NCI-H1436 treated with DMSO at 0.1 percent for 48 hours (cell line): ENCODE data around the gene STRN4.

ENCODE experiments used
- DNase-seq: peaks from one replicate; lab custom pipeline; 2025; lab: John Stamatoyannopoulos, UW

Gene STRN4

DNA sequence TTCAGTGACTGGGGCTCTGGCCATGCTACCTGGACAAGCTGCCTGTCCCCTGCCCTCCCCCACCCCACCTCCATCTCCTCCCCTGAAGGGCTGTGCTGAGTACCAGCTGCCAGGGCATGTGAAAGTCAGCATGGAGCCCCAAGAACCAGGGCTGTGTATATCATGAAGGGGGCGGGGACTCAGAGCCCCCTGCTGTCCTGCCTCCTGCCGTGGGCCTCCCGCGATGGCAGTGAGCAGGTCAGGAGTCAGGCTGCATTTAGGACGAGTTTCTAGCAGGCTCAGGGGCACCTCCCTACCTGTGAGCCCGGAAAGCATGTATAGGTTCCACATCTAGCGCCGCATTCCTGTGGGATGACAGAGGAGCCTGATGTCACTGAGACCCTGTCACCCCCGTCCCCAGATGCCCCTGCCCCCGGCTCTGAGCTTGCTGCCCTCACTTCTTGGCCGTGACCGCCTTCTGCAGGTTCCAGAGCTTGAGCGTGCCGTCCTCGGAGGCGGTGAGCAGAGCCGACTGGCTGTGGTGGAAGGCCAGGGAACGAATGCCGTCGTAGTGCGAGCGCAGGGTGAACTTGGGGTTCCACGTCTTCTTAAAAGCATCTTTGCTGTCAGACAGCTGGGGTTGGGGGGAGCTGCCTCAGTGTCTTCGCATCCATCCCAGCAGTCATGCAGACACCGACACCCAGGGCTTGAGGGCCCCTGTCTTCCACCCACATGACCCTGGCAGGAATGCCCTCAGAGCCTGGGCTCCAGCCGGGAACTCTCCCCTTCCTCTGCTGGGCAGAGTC lies 21.0 kb downstream of the STRN4 start:
- DNase-seq, result no peak

DNA sequence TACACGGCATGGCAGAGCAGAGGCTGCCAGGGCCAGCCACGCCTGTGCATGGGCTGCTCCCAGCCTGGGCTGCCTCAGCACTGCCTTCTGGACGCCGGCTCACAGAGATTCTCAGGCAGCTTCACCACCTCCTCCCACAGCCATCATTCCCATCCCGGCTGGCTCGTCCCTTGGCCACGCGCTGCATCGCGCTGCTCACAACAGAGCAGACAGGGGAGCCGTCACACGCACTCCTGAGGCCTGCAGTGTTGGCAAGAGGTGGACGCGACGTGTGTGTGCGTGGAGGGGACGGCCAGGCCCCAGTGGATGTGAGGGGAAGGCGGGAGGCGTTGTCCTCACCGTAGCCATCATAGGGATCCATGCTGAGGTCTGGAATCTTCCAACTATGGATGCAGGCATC lies 21.8 kb downstream of the STRN4 start:
- no peak for DNase-seq

DNA sequence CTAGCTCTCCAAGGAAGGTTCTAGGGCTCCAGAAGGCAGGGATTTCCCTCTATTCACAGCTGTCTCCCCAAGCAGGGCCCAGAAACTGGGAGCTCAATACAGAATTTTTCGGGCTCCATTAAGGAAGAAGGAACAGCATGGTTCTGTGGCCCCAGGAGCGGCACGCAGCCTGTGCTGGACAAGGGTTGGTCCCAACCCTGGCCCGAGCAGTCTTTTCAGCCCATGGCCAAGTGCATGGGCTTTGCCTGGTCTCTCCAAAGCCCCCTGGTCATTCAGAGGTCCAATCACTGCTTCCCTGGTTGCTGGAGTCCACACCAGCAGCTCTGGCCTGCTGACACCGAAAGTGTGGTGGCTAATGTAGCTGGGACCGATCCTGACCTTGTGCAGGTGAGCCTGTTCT lies 22.8 kb downstream of the STRN4 start:
- no peak for DNase-seq

DNA sequence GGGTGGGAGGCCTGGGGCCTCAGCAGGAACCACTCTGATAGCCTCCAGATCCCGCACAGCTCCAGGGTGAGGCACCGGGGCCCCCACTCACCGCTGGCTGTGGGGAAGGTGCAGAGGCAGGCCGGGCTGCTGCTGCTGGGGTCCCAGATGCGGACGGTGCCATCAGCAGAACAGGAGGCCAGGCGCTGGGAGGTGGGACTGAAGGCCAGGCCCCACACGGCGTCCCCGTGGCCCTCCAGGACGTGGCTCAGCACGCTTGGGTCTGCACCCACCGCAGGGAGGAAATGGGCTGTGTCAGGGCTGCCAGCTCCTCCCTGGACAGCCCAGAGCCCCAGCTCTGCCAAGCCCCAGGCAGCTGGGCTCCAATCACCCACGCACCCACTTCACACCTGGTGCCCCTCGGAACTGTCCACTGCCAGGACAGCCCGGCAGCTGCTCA lies 23.2 kb downstream of the STRN4 start:
- no peak for DNase-seq

DNA sequence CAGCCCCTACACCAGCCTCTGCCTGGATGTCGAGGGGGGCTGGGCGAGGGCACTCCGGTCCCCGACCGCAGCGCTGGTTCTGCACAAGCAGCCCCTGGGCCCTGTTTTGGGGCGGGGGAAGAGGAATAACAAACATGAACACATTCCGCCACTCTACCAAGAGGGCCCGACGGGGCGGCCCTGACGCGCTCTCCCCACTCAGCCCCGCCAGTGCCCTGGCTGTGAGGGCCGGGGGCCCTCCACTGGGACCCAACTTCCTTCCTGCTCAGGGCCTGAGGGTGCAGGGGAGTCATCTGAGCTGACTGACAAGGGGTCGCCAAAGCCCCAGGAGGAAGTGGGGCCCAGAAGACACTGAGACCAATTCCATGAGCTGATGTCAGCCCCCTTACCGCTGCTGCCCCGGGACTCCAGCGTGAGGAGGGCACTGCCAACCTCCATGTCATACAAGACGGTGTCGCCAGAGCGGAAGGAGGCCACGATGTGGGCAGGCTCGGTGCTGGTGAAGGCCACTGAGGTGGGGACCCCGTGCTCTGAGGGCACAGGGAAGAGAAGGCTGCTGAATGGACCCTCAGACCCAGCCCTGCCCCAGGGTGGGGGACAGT lies 23.7 kb downstream of the STRN4 start:
- DNase-seq, result no peak

DNA sequence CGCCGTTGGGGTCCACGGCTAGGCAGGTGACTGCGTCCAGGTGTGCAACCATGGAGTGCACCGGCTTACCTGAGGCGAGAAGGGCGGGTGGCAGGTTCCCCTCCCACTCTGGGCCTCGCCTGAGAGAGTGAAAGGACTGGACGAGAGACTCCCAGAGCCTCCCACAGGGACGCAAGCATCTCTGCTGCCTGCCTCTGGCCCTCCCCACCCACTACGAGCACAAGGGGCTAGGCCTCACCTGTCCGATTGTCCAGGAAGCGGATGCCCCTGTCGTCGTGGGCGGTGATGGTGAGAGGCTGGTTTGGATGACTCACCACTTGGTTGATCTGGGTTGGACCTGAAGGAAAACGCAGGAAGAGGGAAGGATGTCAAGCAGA lies 24.3 kb downstream of the STRN4 start:
- DNase-seq, result no peak

DNA sequence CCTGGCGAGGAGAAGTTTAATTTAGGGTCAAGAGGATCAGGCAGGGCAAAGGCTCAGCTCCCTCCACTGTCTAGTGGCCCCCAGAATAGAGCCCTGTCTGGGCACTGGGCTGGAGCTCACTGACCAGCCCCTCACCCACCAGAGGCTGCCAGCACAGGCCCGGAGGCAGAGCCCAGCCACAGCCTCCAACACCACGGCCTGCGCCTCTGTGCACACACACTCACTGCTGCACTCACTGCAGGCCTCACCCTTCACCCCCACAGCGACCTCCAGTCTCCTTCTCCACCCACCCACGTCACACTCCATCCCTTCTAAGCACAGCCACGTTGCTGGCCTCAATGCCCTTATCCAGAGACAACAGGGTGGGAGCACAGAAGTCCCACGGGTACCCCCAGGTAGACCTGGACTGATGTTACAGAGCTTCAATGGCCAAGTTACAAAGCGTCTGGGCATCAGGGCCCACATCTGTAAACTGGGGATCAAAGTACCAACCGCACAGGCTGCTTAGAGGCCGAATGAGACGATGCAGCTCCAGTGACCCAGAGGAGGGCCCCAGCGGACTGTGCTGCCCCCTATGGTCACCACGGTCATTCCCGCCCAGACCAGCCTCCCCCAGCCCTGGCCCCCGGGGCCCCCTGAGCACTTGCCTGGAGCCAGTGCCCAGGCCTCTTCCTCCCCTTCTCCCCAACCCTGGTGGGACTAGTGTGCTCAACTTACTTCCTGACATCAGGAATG lies 24.8 kb downstream of the STRN4 start:
- DNase-seq, result no peak

DNA sequence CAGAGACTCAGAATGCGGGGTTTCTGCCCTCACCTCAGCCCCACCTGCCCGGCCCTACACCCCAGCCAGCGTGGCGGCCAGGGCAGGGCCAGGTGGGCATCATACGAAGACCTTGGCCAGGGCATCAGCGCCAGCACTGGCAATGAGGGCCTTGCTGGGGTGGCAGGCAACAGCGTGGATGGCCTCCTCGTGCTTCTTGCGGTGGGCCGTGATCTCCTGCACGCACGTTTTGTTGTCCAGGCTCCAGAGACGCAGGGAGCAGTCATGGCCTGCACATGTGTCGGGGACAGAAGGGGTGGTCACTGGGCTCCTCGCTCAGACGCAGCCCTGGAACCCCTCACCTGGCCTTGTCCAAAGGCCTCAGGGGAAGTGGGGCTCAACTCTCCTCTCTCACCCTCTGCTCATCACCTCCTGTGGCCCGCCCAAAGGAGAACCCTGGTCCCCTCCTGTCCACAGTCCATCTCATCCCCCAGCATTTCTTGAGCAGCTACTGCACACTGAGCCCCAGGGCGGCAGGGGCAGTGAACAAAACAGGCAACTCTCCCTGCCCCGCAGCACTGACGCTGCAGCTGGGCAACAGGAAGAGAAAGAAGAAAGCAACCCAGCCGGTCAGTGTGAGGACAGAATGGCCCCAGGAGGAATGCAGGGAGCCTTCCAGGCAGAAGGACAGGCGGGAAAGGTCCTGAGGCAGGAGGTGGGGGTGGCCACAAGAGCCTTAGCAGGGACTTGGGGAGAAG lies 25.6 kb downstream of the STRN4 start:
- no peak for DNase-seq

DNA sequence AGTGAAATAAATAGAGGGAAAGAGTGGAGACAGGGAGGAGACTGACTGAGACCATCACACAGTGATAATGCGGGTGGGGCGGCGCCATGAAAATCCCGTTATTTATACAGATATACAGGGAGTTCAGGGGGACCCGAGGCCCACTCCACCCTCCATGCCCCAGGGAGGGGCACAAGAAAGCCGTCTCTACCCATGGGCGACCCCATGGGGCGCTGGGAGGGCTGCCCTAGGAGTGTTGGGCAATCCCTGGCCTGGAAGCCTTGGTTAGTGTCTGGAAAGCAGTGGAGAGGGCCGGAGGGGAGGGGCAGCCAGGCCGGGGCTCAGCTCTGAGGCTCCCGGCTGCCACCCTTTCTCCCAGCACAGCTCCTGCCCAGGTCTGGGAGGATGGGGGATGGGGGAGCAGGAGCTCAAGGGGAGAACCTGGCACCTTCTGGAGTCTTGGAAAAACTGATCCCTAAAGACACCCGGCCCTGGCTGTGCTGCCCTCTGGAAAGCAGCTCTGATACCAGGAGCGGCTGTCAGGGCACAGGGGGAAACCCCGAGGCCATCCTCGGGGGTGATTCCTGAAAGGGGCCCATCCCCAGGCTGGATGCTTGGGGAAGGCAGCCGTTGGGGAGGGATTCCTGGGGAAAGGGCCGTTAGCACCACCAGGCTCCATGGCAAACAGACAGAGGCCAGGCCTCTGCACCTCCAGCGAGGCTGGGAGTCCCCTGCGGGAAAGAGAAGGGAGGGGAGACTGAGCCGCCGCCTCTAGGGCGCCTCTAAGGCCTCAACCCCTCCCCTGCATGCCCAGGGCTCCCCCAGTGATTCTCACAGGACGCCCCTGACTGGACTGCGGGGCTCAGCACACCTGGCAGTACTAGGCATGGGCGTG lies 26.4 kb downstream of the STRN4 start:
- DNase-seq, result no peak

DNA sequence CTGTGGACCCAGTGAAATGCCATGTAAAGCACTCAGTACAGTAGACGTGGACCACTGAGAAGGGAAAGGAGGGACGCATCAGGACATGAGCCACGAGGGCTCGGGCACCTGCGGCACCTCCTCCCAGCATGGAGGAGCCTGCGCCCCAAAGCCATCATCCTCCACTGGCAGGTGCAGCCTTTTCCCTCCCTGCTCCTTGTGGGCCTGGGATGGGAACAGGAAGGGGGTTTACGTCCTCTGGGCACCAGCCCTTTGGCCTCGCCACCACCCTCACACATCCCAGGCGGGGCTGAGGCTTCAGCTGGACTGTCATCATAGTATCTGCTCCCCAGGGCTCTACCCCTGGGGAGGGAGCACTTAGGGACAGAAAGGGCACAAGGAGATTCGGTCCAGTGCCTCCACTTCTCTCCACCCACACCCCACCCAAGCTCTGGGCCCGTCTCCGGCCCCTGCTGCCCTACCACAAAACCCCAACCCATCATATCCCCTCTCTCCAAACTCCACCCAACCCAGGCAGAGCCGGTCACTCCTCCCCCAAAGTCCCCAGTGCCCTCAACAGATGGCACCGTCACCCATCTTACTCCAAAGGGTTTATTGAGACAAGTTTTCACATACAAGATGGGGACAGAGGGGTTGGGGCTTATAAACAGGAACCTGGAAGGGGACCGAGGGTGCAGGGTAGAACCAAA lies 27.2 kb downstream of the STRN4 start:
- no peak for DNase-seq

DNA sequence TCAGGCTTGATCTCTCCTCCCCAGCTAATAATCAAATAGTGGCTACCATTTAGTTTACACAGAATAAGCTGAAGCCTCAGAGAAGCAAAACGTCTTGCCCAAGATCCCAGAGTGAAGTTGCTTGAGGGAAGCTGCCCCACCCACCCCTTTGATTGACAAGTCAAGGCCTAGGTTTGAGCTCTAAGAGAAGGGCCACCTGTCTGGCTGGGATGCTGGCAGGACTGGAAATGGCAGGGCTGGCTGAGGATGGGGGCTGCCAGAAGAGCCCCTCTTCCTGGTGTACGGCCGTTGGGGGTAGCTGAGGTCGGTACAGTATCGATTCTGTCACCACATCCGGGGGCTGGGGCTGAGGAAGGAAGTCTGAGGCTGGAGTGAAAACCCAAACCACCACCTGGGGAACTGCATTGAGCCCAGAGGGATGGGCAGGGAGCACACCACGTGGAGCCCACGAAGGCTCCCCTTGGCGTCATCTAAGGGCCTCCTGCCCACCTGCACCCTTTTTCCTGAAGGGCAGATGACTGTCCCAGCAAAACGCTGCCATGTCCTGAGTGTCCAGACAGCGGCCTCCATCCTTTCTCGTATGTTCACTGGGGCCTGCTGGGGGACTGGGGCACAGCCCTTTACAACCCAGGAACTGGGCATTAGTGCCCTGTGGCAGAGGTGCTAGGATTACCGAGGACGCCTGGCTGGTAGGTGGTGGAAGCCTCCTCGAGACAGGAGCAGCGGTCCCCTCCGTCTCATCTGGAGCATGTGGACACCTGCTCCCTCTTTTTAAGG lies 27.9 kb downstream of the STRN4 start:
- DNase-seq, result no peak

DNA sequence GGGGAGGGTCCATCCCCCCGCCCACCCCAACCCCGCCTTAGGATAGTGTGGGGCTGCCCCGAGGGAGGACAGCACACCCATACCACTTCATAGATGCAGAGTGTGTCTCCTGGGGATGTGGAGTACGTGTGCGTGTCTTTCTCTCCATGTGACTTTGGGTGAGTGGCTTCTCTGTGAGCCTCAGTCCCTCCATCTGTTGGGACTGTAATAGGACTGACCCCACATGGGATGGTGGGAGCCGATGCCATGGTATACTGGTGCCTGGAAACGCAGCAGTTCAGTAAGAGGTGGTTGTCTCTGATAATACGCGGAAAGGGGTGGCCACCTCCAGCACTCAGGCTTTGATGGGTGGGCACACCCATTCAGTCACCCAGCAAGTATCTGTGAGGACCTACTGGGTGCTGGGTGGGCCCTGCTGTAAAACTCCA lies 28.5 kb downstream of the STRN4 start:
- DNase-seq, result no peak

DNA sequence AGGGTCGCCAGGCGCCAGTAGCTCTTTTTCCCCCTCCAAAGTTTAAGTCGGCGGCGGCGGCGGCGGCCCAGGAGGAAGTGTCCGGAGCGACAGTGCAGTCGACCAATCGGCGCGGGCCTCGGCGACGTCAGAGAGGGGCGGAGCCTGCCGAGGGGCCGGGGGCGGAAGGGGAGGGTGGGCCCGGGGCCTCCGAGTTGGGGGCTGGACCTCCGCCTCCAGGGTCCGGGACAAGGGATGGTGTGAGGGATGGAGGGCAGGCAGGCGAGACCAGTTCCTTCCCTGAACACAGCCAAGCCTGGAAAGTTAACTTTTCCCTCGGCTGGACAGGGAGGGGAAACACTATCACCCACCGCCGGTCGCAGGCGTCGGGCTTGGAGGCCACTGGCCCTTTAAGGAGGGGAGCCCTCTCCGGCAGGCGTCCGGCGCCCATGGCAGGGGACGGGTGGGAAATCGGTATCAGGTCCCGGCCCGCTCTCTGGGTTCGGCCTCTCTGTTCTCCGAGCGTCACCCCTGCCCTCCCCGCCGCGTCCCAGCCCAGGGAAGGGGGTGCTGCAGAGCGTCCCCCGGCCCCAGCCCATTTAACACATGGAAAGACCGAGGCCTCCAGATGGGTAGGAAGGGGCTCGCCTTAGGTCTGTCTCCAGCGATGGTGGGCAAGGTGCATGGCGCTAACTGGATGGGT lies 29.1 kb downstream of the STRN4 start, which contains the start of gene PRKD2:
PRKD2 (minus strand) TSS at position 81 of the 682 bp plus-strand sequence. CDS start 744 bp downstream, outside the sequence.
- no peak for DNase-seq

DNA sequence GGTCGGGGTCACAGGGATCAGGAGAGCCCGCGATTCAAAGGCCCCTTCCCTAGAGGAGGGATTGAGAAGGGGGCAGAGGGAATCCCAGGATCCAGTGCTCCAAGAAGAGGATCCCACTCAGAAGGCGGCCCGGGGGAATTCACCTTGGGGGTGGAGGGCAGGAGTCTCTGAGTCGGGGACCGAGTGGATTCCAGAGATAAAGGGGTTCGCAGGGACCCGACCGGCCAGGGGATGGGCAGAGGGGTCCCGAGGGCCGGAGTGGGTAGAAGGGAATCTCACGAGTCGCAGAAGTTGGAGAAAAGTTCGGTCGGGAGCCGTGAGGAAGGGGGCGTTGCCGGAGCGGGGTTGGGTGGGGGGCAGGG lies 29.6 kb downstream of the STRN4 start:
- DNase-seq, result no peak

DNA sequence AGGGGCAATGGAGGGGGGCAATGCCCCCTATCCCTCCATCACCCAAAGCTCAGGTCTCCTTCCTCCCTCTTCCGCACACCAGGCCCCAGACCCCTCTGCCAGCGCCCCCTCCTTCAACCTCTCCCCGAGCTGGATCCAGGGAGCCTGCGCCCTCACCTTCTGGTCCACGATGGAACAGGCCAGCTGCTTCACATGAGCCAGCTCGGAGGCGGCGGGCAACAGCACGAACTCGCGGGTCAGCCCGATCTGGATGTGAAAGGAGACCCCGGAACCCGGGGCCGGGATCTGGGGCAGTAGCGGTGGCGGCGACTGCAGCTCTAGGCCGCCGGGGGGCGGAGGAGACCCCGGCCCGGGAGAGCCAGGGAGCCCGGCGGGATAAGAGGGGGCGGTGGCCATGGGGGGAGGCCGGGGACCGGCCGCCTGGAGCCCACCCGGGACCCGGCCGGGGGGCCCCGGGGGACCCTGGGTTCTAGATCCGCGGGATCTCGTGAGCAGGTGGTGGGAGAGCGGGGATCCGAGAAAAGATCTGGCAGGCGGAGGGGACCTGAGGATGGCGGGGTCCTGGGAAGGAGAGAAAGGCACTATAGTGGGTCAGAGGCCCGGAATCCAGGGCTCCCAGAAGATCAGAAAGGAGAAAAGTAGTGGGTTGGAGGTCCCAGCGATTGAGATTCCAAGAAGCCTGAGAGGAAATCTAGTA lies 30.1 kb downstream of the STRN4 start:
- no peak for DNase-seq

DNA sequence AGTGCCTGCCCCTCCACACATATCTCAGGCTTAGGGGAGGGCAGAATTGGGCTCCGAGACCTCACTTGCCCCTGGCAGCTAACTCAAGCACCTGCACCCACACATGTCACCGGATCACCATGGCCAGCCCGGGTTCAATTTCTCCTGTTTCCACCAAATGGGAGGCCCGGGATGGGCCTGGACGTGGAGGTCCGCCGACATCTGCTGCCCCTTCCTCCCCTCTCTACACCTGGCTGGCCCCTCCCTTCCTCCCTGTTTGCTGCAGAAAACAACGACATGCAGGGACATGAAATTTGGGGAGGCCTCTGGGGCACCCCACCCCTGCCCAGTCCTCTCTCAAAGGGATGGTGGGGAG lies 30.7 kb downstream of the STRN4 start:
- no peak for DNase-seq

DNA sequence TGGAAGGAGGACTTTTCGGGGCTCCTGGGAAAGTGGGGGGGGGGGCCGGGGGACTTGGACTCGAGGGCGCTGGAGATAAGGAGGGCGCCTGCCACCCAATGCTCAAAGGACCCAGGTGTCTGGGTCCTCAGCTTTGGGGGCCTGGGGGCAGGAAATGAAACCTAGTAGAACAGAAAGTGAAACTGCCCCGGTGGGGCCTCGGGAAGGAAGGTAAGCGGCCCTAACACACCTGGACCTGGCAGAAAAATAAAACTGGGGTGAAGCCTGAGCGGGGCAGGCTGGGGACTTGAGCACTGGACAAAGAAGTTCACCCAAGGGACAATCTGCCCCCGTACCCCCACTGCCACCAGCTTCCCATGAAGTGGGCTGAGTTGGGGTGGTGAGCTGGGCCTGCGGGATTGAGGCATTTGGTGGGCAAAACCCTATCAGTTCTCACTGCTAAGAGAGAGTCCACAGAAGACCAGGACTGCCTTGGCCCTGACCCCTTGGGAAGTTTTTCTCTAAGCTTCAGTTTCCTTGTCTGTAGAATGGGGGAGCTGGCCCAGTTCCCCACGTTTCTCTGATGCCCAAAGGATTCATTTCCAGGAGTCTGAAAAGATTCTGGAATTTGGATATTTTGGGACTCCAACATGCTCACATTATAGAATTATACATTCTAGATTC lies 31.7 kb downstream of the STRN4 start:
- DNase-seq, result no peak

DNA sequence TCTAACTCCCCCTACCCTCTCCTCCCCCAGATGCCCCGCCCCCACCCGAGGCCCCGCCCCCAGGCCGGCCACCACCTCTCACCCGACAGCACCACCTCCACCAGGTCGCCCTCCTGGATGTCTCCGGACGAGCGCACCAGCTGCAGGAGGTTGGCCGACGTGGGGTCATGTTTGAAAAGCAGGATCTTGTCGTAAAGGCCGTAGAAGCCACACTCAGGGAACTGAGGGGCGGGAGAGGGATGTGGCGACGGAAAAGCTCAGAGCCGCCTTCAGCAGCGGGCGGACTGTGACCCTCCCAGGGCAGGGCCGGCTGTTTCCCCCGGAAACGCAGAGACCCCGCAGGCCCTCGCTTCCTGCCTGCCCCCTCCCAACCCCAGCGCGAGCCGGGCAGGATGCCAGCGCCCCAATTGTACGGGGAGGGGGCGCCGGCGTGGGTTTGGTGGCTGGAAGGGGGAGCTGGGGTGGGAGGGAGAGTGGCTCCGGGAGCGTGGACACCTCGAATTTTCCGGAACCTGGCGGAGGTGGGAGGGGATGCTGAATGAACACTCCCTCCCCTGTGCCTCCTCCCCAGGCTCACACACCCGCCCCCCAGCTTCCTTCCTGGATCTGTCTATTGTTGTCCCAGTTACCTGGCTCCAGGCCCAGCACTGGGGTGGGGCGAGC lies 32.3 kb downstream of the STRN4 start:
- DNase-seq, result peak; percentile 10
